HCT116 (cell line): ENCODE results near the gene COL5A1. TPM values are rescaled to one million over a fixed set of nuclear protein-coding genes. Genes with fewer than 3 reads are reported as not detected.

Experiments used
- ATAC-seq: fragments of 200-7000 bp; cut with Tn5 transposase; 2 replicates; pipeline ENCODE4 v1.9.1; 2020; ENCODE audit warnings: mild to moderate bottlenecking, moderate library complexity
- BruUV-seq: library from RNA; stranded (reverse); fragments of 400-500 nt; replicated peaks from 2 replicates; lab custom pipeline; 2021; lab: Mats Ljungman, UMichigan
- CTCF ChIA-PET: fragments of 300-600 bp; sonication (Branson Sonifier 250); formaldehyde crosslinking; loops from one replicate; lab custom pipeline; 2021; ENCODE audit warnings: antibody characterized with exemption; lab: Charles Lee
- POLR2A ChIA-PET: fragments of 300-600, 350-600 bp; sonication (Branson Sonifier 250); formaldehyde crosslinking; loops from one replicate; lab custom pipeline; 2021; ENCODE audit warnings: antibody characterized with exemption; lab: Charles Lee
- RAD21 ChIA-PET, 2 experiments: fragments of 300-600 bp; sonication (Branson Sonifier 250); formaldehyde crosslinking; loops; one replicate each; lab custom pipeline; 2023; ENCODE audit warnings: low total read pairs in 2 of 2; ENCODE audit not compliant: uncharacterized antibody in 2 of 2, unreplicated experiment in 2 of 2, low non-redundant PET in 1 of 2; lab: Charles Lee
- DNase-seq: peaks from one replicate; pipeline ENCODE4 v3.0.0-alpha.2; 2010; ENCODE audit warnings: low read depth, low spot score
- H2AFZ ChIP-seq: fragments of 200-600 bp; shearing (Covaris generic), sonication (generic); 2 replicates; pipeline ENCODE4 v1.6.1; 2017; ENCODE audit warnings: low read depth, mixed run types, mixed read lengths, antibody characterized with exemption, low read length; ENCODE audit not compliant: poor library complexity, severe bottlenecking
- H3K27ac ChIP-seq: 2 replicates; pipeline ENCODE4 v1.5.1; 2012; ENCODE audit warnings: low read depth, low read length
- H3K27me3 ChIP-seq: fragments of 200-600 bp; sonication (generic); 2 replicates; pipeline ENCODE4 v1.6.1; 2016; ENCODE audit warnings: mixed run types, low read length, mixed read lengths; ENCODE audit not compliant: insufficient read depth
- H3K36me3 ChIP-seq, 2 experiments: fragments of 200-500 bp in 1 of 2; fragments of 200-600 bp in 1 of 2; sonication (Bioruptor generic) in 1 of 2; sonication (generic) in 1 of 2; 2 replicates each; pipeline versions ENCODE4 v1.5.1 to v1.6.1; 2014 to 2016; ENCODE audit warnings: low read length in 2 of 2, inconsistent platforms in 1 of 2, mixed read lengths in 1 of 2, mixed run types in 1 of 2; ENCODE audit not compliant: insufficient read depth in 2 of 2, control insufficient read depth in 1 of 2
- H3K4me1 ChIP-seq, 2 experiments: fragments of 200-600 bp in 1 of 2; sonication (generic) in 1 of 2; 2 replicates each; pipeline versions ENCODE4 v1.5.1 to v1.6.1; 2012 to 2017; ENCODE audit warnings: low read length in 2 of 2, inconsistent platforms in 1 of 2, mild to moderate bottlenecking in 1 of 2, mixed read lengths in 1 of 2, mixed run types in 1 of 2, moderate library complexity in 1 of 2; ENCODE audit not compliant: insufficient read depth in 2 of 2, control insufficient read depth in 1 of 2
- H3K4me2 ChIP-seq: fragments of 200-600 bp; sonication (generic); 2 replicates; pipeline ENCODE4 v1.6.1; 2017; ENCODE audit warnings: mixed run types, low read length, mixed read lengths
- H3K4me3 ChIP-seq, 2 experiments: fragments of 200-600 bp in 1 of 2; sonication (generic) in 1 of 2; replicated peaks in 1 of 2; 2 replicates each; pipeline ENCODE4 v1.5.1; 2011 to 2016; ENCODE audit warnings: low read length in 2 of 2, control low read depth in 1 of 2, low read depth in 1 of 2, mild to moderate bottlenecking in 1 of 2, mixed read lengths in 1 of 2, mixed run types in 1 of 2
- H3K79me2 ChIP-seq: fragments of 200-600 bp; sonication (generic); 2 replicates; pipeline ENCODE4 v1.6.1; 2017; ENCODE audit warnings: mild to moderate bottlenecking, mixed run types, low read length, moderate library complexity, mixed read lengths; ENCODE audit not compliant: insufficient read depth
- H3K9ac ChIP-seq: fragments of 200-600 bp; sonication (generic); 2 replicates; pipeline ENCODE4 v1.6.1; 2016; ENCODE audit warnings: low read length, mixed read lengths
- H3K9me2 ChIP-seq: fragments of 200-600 bp; sonication (generic), shearing (Covaris generic); 2 replicates; pipeline ENCODE4 v1.6.1; 2017; ENCODE audit warnings: mixed run types, mild to moderate bottlenecking, moderate library complexity; ENCODE audit not compliant: insufficient read depth
- H3K9me3 ChIP-seq, 2 experiments: fragments of 200-500 bp in 1 of 2; fragments of 200-600 bp in 1 of 2; sonication (Bioruptor generic) in 1 of 2; sonication (generic) in 1 of 2; 2 replicates each; pipeline ENCODE4 v1.6.1; 2014 to 2017; ENCODE audit warnings: low read length in 2 of 2, mixed read lengths in 2 of 2, inconsistent platforms in 1 of 2, low read depth in 1 of 2, mild to moderate bottlenecking in 1 of 2, mixed run types in 1 of 2, moderate library complexity in 1 of 2; ENCODE audit not compliant: control insufficient read depth in 1 of 2, insufficient read depth in 1 of 2
- H4K20me1 ChIP-seq: fragments of 200-600 bp; sonication (generic), shearing (Covaris generic); 2 replicates; pipeline ENCODE4 v1.6.1; 2017; ENCODE audit warnings: mixed run types, mild to moderate bottlenecking, moderate library complexity; ENCODE audit not compliant: insufficient read depth
- CTCF ChIP-seq, 3 experiments: fragments of 200-600 bp in 1 of 3; sonication (generic) in 1 of 3; IDR thresholded peaks in 2 of 3; conservative IDR thresholded peaks in 1 of 3; 2 replicates each; pipeline ENCODE4 v1.5.1; 2012 to 2017; ENCODE audit warnings: low read depth in 2 of 3, low read length in 2 of 3, antibody characterized with exemption in 1 of 3, borderline replicate concordance in 1 of 3, control low read depth in 1 of 3, mild to moderate bottlenecking in 1 of 3, mixed read lengths in 1 of 3, mixed run types in 1 of 3, moderate library complexity in 1 of 3; ENCODE audit not compliant: insufficient read depth in 1 of 3
- SP1 ChIP-seq: IDR thresholded peaks from 2 replicates; pipeline ENCODE4 v1.6.1; 2012; ENCODE audit warnings: low read depth
- ZFX ChIP-seq: fragments of 450-650 bp; IDR thresholded peaks from 2 replicates; pipeline ENCODE4 v1.6.1; 2017
- intact Hi-C: fragments of 100-400 bp; cut with micrococcal nuclease; formaldehyde crosslinking; loops from 2 replicates; pipeline ENCODE4 v1.10.0; 2022
- total RNA-seq: library from RNA; stranded (reverse); gene quantifications from one replicate; pipeline ENCODE4 v1.2.1, GENCODE V29; 2021; ENCODE audit not compliant: unreplicated experiment

COL5A1 gene
- total RNA-seq, 1 experiment from 2014 or later: 0.30 TPM

GRCh38 chr9:134776080-134776796, 134.6 kb downstream of the COL5A1 start:
- Histone ChIP-seq H3K36me3 (no peaks in the 10 kb centered on the region), H2AFZ (no peak overlapping the region), H3K79me2 (no peaks in the 10 kb centered on the region), H3K27ac (no peak overlapping the region), H3K4me1 (peaks cover 3 to 5% of the 10 kb centered on the region in 2 experiments; a peak in 2 of 4 replicates), H3K4me3 (no peak overlapping the region), H3K9me3 (no peaks in the 10 kb centered on the region), H3K9ac (no peak overlapping the region)
- ChIA-PET RAD21 (no interaction called here), CTCF (no interaction called here)
- BruUV-seq: no TSS peak
- DNase-seq: no peak
- TF ChIP-seq SP1 (no peak), ZFX (no peak)
- TF ChIP-seq, all 23 proteins: peak for 0
- no peak for ATAC-seq
- no peaks in the 10 kb centered on the region for H4K20me1 ChIP-seq
- H3K9me2 ChIP-seq: no peaks in the 10 kb centered on the region
- H3K4me2 ChIP-seq: no peak overlapping the region
- POLR2A ChIA-PET: no interaction called here
- intact Hi-C loops: loop anchor here (5.0 kb wide), 2 partner anchors 306 to 636 kb away; no protein-coding TSS in a partner anchor
- H3K27me3 ChIP-seq: no peaks in the 10 kb centered on the region

GRCh38 chr9:134777153-134777552, 135.6 kb downstream of the COL5A1 start:
- Histone ChIP-seq H3K4me2 (no peak overlapping the region), H3K79me2 (no peaks in the 10 kb centered on the region), H3K36me3 (no peaks in the 10 kb centered on the region), H3K9ac (no peak overlapping the region), H2AFZ (no peak overlapping the region), H3K4me3 (no peak overlapping the region), H4K20me1 (no peaks in the 10 kb centered on the region), H3K9me3 (no peaks in the 10 kb centered on the region), H3K4me1 (peaks cover 3 to 5% of the 10 kb centered on the region in 2 experiments; a peak in 2 of 4 replicates), H3K27ac (no peak overlapping the region), H3K27me3 (no peaks in the 10 kb centered on the region), H3K9me2 (no peaks in the 10 kb centered on the region)
- DNase-seq (no peak), ATAC-seq (no peak)
- intact Hi-C loops: loop anchor here (5.0 kb wide), 2 partner anchors 305 to 635 kb away; no protein-coding TSS in a partner anchor
- ChIA-PET POLR2A (no interaction called here), CTCF (no interaction called here), RAD21 (no interaction called here)
- TF ChIP-seq CTCF (IDR thresholded peaks at IDR 0.05 in 2 of 3, conservative IDR thresholded peaks at IDR 0.05 in 1 of 3; ENCODE audit: borderline replicate concordance in 1 of 3, insufficient read depth in 1 of 3, low read depth in 2 of 3, low read length in 2 of 3): no peak
- no TSS peak for BruUV-seq
